ENCODE results near the gene KLK6. TPM values are rescaled to one million over a fixed set of nuclear protein-coding genes. Genes with fewer than 3 reads are reported as not detected.

The KLK6 gene
- total RNA-seq, 2 experiments from 2014 or later: not detected

- intact Hi-C loops (cut with DNase I, micrococcal nuclease): loop anchor here in 1 of 2 experiments (10.0 kb wide), 1 partner anchor 324 kb away; the partner anchor contains the start of gene SIGLECL1
- no peaks in the 10 kb centered on the region for H3K4me1 ChIP-seq (ENCODE audit: insufficient read depth, low read length)
- DNase-seq (no peak), ATAC-seq (ENCODE audit: poor library complexity) (no peak)
- TF ChIP-seq CTCF (IDR thresholded peaks at IDR 0.05): no peak
- H3K9me3 ChIP-seq (ENCODE audit: control insufficient read depth in 1 of 2, insufficient read depth in 1 of 2, low read length in 2 of 2): no peaks in the 10 kb centered on the region
- peaks cover 15 to 20% of the 10 kb centered on the region in 2 experiments for H3K27me3 ChIP-seq (ENCODE audit: control insufficient read depth in 1 of 2, insufficient read depth in 2 of 2, low read length in 2 of 2)
- H3K27ac Mint-ChIP-seq: no peak overlapping the region
- no peaks in the 10 kb centered on the region for H3K36me3 ChIP-seq (ENCODE audit: insufficient read depth, low read length)
- H3K27ac ChIP-seq (ENCODE audit: low read depth in 1 of 2, low read length in 2 of 2): no peak overlapping the region
- ChIA-PET CTCF (no interaction called here), POLR2A (no interaction called here)
- no peak overlapping the region for H3K4me3 ChIP-seq (ENCODE audit: low read length)
- H3K4me3 Mint-ChIP-seq: no peak overlapping the region
- peaks cover 5% of the 10 kb centered on the region for H3K4me1 Mint-ChIP-seq (ENCODE audit: low read depth)
- no peaks in the 10 kb centered on the region for H3K9me3 Mint-ChIP-seq
- H3K27me3 Mint-ChIP-seq: peaks cover 51% of the 10 kb centered on the region
- no peaks in the 10 kb centered on the region for H3K36me3 Mint-ChIP-seq (ENCODE audit: low read depth)
These were observed 38.4 kb downstream of the KLK6 start for GRCh38 chr19:50931023-50931422.

DNA sequence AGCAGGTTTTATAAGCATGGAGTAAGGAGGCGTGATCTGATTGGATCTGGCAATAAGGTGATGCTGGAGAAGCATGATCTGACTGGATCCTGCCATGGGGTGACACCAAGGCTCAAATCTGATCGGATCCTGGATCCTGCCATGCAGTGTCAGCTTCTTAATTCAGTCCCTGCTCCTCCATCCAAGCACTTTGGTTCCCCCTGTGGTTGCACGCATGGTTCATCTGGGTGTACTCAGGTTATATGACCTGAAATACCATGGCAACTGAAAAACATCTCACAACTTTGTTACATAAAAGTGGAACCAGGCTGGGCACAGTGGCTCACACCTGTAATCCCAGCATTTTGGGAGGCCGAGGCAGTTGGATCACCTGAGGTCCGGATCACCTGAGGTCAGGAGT lies 40.6 kb downstream of the KLK6 start:
- ChIA-PET POLR2A (no interaction called here), CTCF (no interaction called here)
- Histone ChIP-seq H3K27me3 (ENCODE audit: control insufficient read depth in 1 of 2, insufficient read depth in 2 of 2, low read length in 2 of 2) (peaks cover 15 to 19% of the 10 kb centered on the region in 2 experiments), H3K4me1 (ENCODE audit: insufficient read depth, low read length) (no peaks in the 10 kb centered on the region), H3K4me3 (ENCODE audit: low read length) (no peak overlapping the region), H3K27ac (ENCODE audit: low read depth in 1 of 2, low read length in 2 of 2) (no peak overlapping the region), H3K36me3 (ENCODE audit: insufficient read depth, low read length) (no peaks in the 10 kb centered on the region), H3K9me3 (ENCODE audit: control insufficient read depth in 1 of 2, insufficient read depth in 1 of 2, low read length in 2 of 2) (no peaks in the 10 kb centered on the region)
- Mint-ChIP-seq H3K4me3 (no peak overlapping the region), H3K36me3 (ENCODE audit: low read depth) (no peaks in the 10 kb centered on the region), H3K27ac (no peak overlapping the region), H3K9me3 (no peaks in the 10 kb centered on the region), H3K4me1 (ENCODE audit: low read depth) (peaks cover 5% of the 10 kb centered on the region), H3K27me3 (peaks cover 54% of the 10 kb centered on the region)
- DNase-seq (no peak), ATAC-seq (ENCODE audit: poor library complexity) (no peak)
- TF ChIP-seq CTCF (IDR thresholded peaks at IDR 0.05): no peak
- intact Hi-C loops (cut with DNase I, micrococcal nuclease): loop anchor here in 1 of 2 experiments (5.0 to 10.0 kb wide), 2 partner anchors 168 to 394 kb away; no protein-coding TSS in a partner anchor

GRCh38 chr19:50926144-50926543 lies 43.2 kb downstream of the KLK6 start:
- Histone ChIP-seq H3K9me3 (ENCODE audit: control insufficient read depth in 1 of 2, insufficient read depth in 1 of 2, low read length in 2 of 2) (no peaks in the 10 kb centered on the region), H3K4me3 (ENCODE audit: low read length) (no peak overlapping the region), H3K27me3 (ENCODE audit: control insufficient read depth in 1 of 2, insufficient read depth in 2 of 2, low read length in 2 of 2) (peaks cover 9 to 22% of the 10 kb centered on the region in 2 experiments), H3K27ac (ENCODE audit: low read depth in 1 of 2, low read length in 2 of 2) (no peak overlapping the region), H3K4me1 (ENCODE audit: insufficient read depth, low read length) (peaks cover 7% of the 10 kb centered on the region), H3K36me3 (ENCODE audit: insufficient read depth, low read length) (no peaks in the 10 kb centered on the region)
- ChIA-PET CTCF (no interaction called here), POLR2A (no interaction called here)
- intact Hi-C loops (cut with DNase I, micrococcal nuclease): loop anchor here in 1 of 2 experiments (5.0 to 10.0 kb wide), 2 partner anchors 171 to 391 kb away; no protein-coding TSS in a partner anchor
- Mint-ChIP-seq H3K27ac (no peak overlapping the region), H3K4me1 (ENCODE audit: low read depth) (peaks cover 11% of the 10 kb centered on the region), H3K27me3 (peaks cover 44% of the 10 kb centered on the region), H3K36me3 (ENCODE audit: low read depth) (no peaks in the 10 kb centered on the region), H3K4me3 (no peak overlapping the region), H3K9me3 (no peaks in the 10 kb centered on the region)
- TF ChIP-seq CTCF (IDR thresholded peaks at IDR 0.05): no peak
- ATAC-seq (ENCODE audit: poor library complexity) (no peak), DNase-seq (no peak)

All from CD4-positive, alpha-beta T cell (primary cell).